ENCODE measurements around the gene PRSS27. TPM values are rescaled to one million over a fixed set of nuclear protein-coding genes. Genes with fewer than 3 reads are reported as not detected.

Gene PRSS27
- total and polyA plus RNA-seq, 2 donors (not counting 3 experiments of a cell fraction or from before 2014, with no cell fraction given), result 0.33 to 0.53 TPM

DNA sequence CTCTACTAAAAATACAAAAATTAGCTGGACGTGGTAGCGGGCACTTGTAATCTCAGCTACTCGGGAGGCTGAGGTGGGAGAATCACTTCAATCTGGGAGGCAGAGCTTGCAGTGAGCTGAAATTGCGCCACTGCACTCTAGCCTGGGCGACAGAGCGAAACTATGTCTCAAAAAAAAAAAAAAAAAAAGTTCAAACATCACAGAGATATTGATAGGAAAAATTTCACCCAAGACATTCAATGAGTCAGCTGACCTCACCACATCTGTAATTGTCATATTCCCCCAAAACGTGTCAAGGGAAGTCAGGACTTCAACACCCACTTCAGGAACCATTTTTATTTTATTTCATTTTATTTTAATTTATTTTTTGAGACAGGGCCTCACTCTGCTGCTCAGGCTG is 8.0 kb upstream of the PRSS27 start:
- H3K4me1 ChIP-seq (ENCODE audit: control insufficient read depth, extremely low read depth, insufficient read depth, low read length), result no peaks in the 10 kb centered on the region
- CTCF ChIA-PET, result interaction anchor here (0.8 to 1.5 kb wide), 4 partner anchors 9 to 199 kb away, joined by 3 to 4 read pairs (median 4); no protein-coding TSS in a partner anchor
- no TSS peak for BruUV-seq (replicated peaks)
- H3K79me2 ChIP-seq (ENCODE audit: control insufficient read depth, insufficient read depth, low read length), result no peaks in the 10 kb centered on the region
- no peak overlapping the region for H2AFZ ChIP-seq (ENCODE audit: low read depth, low read length)
- no peaks in the 10 kb centered on the region for H3K36me3 ChIP-seq (ENCODE audit: control insufficient read depth in 2 of 2, extremely low read depth in 1 of 2, insufficient read depth in 2 of 2, low read length in 2 of 2)
- no peak overlapping the region for H3K4me3 ChIP-seq (replicated peaks in 1 of 3; ENCODE audit: insufficient read depth in 1 of 3, low read depth in 1 of 3, low read length in 3 of 3)
- dilution Hi-C loops (cut with MboI; ENCODE audit: extremely low pct_ligation_motif_present, low sequenced_read_pairs), result no loop called here
- no peaks in the 10 kb centered on the region for H4K20me1 ChIP-seq (replicated peaks; ENCODE audit: control insufficient read depth, extremely low read depth, insufficient read depth, low read length)
- POLR2A ChIA-PET, result no interaction called here
- no peaks in the 10 kb centered on the region for H3K9me1 ChIP-seq (replicated peaks; ENCODE audit: control insufficient read depth, extremely low read depth, insufficient read depth, low read length)
- DNase-seq (ENCODE audit: low read depth, low spot score), result no peak
- intact Hi-C loops (cut with micrococcal nuclease), result no loop called here
- peaks cover 0 to 4% of the 10 kb centered on the region in 2 experiments for H3K27me3 ChIP-seq (ENCODE audit: control insufficient read depth in 2 of 2, insufficient read depth in 2 of 2, low read length in 2 of 2)
- no peak overlapping the region for H3K27ac ChIP-seq (ENCODE audit: insufficient read depth, low read depth, low read length)
- TF ChIP-seq GATA2 (IDR thresholded peaks at IDR 0.05; ENCODE audit: insufficient read depth, insufficient read length, low read depth, low read length), result no peak
- no peak overlapping the region for H3K4me2 ChIP-seq (ENCODE audit: insufficient read depth, low read length)
- FAIRE-seq, result no peak
- H3K9me3 ChIP-seq (replicated peaks; ENCODE audit: control insufficient read depth, insufficient read depth, low read length), result no peaks in the 10 kb centered on the region
- H3K9ac ChIP-seq (replicated peaks; ENCODE audit: extremely low read depth, insufficient read depth, low read length), result no peak overlapping the region

DNA sequence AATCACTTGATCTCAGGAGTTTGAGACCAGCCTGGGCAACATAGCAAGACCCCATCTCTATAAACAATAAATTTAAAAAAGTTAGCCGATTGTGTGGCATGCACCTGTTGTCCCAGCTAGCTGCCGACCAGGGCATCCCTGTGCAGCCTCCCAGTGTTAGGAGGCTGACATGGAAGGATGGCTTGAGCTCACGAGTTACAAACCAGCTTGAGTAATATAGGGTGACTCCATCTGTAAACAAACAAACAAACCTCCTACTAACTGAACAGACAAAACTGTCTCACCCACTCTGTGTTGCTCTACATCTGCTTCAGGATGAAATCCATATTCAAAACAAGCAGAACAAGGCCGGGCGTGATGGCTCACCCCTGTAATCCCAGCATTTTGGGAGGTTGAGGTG is 6.9 kb upstream of the PRSS27 start:
- no peak overlapping the region for H2AFZ ChIP-seq (ENCODE audit: low read depth, low read length)
- H4K20me1 ChIP-seq (replicated peaks; ENCODE audit: control insufficient read depth, extremely low read depth, insufficient read depth, low read length), result no peaks in the 10 kb centered on the region
- no peaks in the 10 kb centered on the region for H3K9me3 ChIP-seq (replicated peaks; ENCODE audit: control insufficient read depth, insufficient read depth, low read length)
- no TSS peak for BruUV-seq (replicated peaks)
- DNase-seq (ENCODE audit: low read depth, low spot score) (no peak), FAIRE-seq (no peak)
- peaks cover 0 to 4% of the 10 kb centered on the region in 2 experiments for H3K27me3 ChIP-seq (ENCODE audit: control insufficient read depth in 2 of 2, insufficient read depth in 2 of 2, low read length in 2 of 2)
- H3K4me2 ChIP-seq (ENCODE audit: insufficient read depth, low read length), result no peak overlapping the region
- no peaks in the 10 kb centered on the region for H3K4me1 ChIP-seq (ENCODE audit: control insufficient read depth, extremely low read depth, insufficient read depth, low read length)
- H3K79me2 ChIP-seq (ENCODE audit: control insufficient read depth, insufficient read depth, low read length), result no peaks in the 10 kb centered on the region
- H3K27ac ChIP-seq (ENCODE audit: insufficient read depth, low read depth, low read length), result no peak overlapping the region
- intact Hi-C loops (cut with micrococcal nuclease) (no loop called here), dilution Hi-C loops (cut with MboI; ENCODE audit: extremely low pct_ligation_motif_present, low sequenced_read_pairs) (no loop called here)
- ChIA-PET POLR2A (no interaction called here), CTCF (no interaction called here)
- H3K9ac ChIP-seq (replicated peaks; ENCODE audit: extremely low read depth, insufficient read depth, low read length), result no peak overlapping the region
- no peak overlapping the region for H3K4me3 ChIP-seq (replicated peaks in 1 of 3; ENCODE audit: insufficient read depth in 1 of 3, low read depth in 1 of 3, low read length in 3 of 3)
- H3K36me3 ChIP-seq (ENCODE audit: control insufficient read depth in 2 of 2, extremely low read depth in 1 of 2, insufficient read depth in 2 of 2, low read length in 2 of 2), result no peaks in the 10 kb centered on the region
- no peak for TF ChIP-seq MYC (IDR thresholded peaks at IDR 0.05; ENCODE audit: low read depth, low read length)
- TF ChIP-seq GATA2 (IDR thresholded peaks at IDR 0.05; ENCODE audit: insufficient read depth, insufficient read length, low read depth, low read length), result no peak
- TF ChIP-seq POLR2AphosphoS5 (IDR thresholded peaks at IDR 0.05; ENCODE audit: insufficient read depth, low read depth, low read length), result no peak
- TF ChIP-seq, protein P1, sequence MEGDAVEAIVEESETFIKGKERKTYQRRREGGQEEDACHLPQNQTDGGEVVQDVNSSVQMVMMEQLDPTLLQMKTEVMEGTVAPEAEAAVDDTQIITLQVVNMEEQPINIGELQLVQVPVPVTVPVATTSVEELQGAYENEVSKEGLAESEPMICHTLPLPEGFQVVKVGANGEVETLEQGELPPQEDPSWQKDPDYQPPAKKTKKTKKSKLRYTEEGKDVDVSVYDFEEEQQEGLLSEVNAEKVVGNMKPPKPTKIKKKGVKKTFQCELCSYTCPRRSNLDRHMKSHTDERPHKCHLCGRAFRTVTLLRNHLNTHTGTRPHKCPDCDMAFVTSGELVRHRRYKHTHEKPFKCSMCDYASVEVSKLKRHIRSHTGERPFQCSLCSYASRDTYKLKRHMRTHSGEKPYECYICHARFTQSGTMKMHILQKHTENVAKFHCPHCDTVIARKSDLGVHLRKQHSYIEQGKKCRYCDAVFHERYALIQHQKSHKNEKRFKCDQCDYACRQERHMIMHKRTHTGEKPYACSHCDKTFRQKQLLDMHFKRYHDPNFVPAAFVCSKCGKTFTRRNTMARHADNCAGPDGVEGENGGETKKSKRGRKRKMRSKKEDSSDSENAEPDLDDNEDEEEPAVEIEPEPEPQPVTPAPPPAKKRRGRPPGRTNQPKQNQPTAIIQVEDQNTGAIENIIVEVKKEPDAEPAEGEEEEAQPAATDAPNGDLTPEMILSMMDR (IDR thresholded peaks at IDR 0.05; ENCODE audit: extremely low read depth in 1 of 2, insufficient read depth in 1 of 2, low read depth in 1 of 2, low read length in 2 of 2), result no peak
- TF ChIP-seq FOS (IDR thresholded peaks at IDR 0.05; ENCODE audit: borderline replicate concordance, insufficient read depth, low read length), result no peak
- no peak for TF ChIP-seq POLR2A (IDR thresholded peaks at IDR 0.05; ENCODE audit: low read depth, low read length)
- no peaks in the 10 kb centered on the region for H3K9me1 ChIP-seq (replicated peaks; ENCODE audit: control insufficient read depth, extremely low read depth, insufficient read depth, low read length)

Data from endothelial cell of umbilical vein (primary cell).